RPMI7951 (cell line): ENCODE measurements around the gene CTNNA1. TPM values are rescaled to one million over a fixed set of nuclear protein-coding genes. Genes with fewer than 3 reads are reported as not detected.
A peak's percentile ranks its signal among the peaks of the same experiment; 100 is the strongest.
"Not testable (repeated sequence)": the region's sequence is repeated elsewhere in the genome, so short reads cannot be mapped to it uniquely, and the experiment has no call there.

Experiments
- DNase-seq: peaks from one replicate; pipeline ENCODE4 v3.0.0-alpha.2; 2012; ENCODE audit warnings: low read depth
- total RNA-seq: library from RNA; depleted of rRNA; stranded (reverse); fragments of >200 nt; shearing (Covaris generic); gene quantifications from 2 replicates; pipeline ENCODE4 v1.2.3, GENCODE V29; 2014

The CTNNA1 gene
- total RNA-seq, 1 experiment from 2014 or later, result 243 TPM

GRCh38 chr5:138725153-138725817 is 27.9 kb upstream of the CTNNA1 start:
- DNase-seq, result peak; percentile 78

DNA sequence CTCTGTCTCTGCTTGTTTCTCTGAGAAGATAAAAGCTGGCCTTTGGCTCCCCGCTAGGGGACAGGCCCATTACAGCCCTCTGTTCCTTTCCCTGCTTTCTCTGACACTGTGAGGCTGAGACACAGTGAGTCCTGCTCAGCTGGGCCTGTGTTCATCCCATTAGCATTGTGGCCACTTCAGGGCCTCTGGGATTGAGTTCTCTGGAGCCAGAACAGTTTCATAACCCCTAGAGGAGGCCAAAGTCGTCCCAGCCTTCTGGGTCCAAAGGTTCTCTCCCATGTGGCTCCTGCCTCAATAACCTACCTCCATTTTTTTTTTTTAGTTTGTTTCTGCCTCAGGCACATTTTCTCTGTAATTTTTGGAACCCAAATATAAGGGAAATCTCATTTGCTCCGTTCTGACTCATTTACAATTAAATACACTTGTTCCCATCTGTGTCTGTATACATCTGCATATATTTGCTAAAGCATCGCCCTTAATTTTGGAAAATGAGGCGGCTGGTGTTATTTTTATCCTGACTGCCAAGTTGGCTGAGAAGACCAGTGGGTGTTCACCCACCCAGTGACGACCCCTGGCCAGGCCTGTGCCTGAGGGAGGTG is 27.3 kb upstream of the CTNNA1 start:
- no peak for DNase-seq

GRCh38 chr5:138726848-138727247 is 26.4 kb upstream of the CTNNA1 start:
- DNase-seq, result no peak

DNA sequence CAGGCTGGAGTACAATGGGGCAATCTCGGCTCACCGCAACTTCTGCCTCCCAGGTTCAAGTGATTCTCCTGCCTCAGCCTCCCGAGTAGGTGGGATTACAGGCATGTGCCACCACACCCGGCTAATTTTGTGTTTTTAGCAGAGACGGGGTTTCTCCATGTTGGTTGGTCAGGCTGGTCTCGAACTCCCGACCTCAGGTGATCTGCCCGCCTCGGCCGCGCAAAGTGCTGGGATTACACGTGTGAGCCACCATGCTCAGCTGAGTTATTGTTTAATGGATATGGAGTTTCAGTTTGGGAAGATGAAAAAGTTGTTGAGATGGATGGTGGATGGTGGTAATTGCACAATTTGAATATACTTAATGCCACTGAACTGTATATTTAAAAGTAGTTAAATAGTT is 22.7 kb upstream of the CTNNA1 start:
- DNase-seq, result not testable (repeated sequence)

GRCh38 chr5:138732466-138732865 is 20.8 kb upstream of the CTNNA1 start:
- DNase-seq, result no peak

GRCh38 chr5:138732933-138733332 is 20.3 kb upstream of the CTNNA1 start:
- DNase-seq, result no peak

DNA sequence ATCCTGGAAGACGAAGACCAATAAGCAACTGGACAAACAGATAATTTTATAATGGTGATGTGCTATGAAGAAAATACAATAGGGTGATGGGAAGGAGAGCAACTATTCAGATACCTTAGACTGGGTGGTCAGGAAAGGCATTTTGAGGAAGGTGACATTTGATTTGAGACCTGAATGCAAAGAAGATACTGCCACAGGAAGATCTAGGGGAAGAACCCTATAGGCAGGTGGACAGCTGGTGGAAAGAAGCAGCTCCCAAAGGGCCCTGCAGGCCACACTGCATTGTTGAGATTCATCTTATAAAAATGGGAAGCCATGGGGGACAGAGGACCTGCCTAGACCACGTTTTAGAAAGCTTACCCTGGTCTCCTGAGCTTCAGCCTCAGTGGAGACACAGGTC is 19.7 kb upstream of the CTNNA1 start:
- no peak for DNase-seq

GRCh38 chr5:138736293-138736692 is 16.9 kb upstream of the CTNNA1 start:
- no peak for DNase-seq

DNA sequence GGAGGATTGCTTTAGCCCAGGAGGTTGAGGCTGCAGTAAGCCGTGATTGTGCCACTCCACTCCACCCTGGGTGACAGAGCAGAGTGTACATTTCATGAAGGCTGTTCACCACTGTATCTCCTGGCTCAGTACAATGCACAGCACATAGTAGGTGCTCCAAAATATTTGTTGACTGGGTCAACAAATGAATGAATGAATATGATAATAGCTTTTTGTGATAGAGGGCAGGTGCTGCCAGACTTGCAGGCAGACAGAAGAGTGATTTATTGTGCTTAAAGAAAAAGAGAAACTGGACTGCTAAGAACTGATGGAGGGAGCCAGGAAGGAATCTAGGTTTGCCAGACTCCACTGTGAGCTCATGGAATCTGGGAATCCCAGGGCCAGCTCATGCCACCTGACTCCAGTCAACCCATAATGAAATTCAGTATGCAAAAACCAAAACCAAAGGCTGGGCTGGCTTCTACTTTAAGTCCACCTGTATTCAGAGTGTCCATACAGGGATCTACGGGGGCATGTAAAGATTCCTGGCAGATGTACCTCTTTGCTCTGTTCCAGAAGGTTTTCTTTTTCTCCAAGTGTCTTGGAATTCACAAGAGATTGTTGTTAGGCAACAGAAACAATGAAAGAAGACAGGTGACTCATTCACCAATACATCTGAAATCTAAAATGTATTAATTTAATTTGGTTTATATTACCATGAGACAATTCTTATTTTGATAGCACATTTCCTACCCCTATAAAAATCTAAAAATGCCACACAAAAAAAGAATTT is 15.5 kb upstream of the CTNNA1 start:
- DNase-seq, result no peak

GRCh38 chr5:138738399-138738798 is 14.8 kb upstream of the CTNNA1 start:
- DNase-seq, result no peak

DNA sequence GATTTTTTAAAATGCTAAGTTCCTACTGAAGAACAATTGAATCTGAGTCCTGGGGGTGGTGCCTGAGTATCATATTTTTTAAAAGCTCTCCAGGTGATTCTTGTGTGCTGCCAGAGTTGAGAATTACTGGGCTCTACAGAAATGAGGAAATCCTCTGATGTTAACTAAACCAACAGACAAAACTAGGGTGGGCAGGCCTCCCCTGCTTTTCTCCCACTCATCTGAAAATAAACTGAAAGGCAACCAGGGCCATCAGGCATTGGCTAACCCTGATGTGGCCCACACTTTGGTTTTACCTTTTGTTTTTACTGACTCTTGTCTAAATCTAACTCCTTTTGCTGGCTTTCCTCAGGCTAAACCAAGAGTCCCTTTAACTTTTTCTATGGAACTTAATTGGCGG is 13.3 kb upstream of the CTNNA1 start:
- no peak for DNase-seq

DNA sequence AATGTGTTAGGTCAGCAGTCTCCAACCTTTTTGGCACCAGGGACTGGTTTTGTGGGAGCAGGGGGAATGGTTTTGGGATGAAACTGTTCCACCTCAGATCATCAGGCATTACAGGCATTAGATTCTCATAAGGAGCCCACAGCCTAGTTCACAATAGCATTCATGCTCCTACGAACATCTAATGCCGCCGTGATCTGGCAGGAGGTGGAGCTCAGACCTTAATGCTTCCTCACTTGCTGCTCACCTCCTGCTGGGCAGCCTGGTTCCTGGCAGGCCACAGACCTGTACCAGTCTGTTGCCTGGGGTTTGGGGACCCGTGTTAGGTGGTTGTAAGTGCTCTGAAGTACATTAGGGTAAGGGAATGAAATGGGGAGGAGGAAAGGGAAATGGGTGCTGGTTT is 9.7 kb upstream of the CTNNA1 start:
- no peak for DNase-seq

GRCh38 chr5:138745268-138745667 is 8.0 kb upstream of the CTNNA1 start:
- no peak for DNase-seq

DNA sequence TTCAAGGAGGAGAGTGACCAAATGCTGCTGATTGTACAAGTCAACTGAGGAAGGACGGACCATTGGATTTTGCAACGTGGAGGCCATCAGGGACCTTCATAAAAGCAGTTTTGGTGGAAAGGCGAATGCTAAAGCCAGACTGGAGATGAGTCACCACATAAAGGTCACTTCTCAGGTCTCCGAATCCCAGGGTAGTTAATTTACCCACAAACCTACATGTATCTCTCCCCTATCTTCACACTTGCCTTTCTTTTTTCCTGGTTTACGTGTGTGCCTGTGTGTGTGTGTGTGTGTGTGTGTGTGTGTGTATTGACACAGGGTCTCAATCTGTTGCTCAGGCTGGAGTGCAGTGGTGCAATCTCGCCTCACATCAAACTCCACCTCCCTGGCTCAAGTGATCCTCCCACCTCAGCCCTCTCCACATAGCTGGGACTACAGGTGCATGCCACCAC is 4.6 kb upstream of the CTNNA1 start:
- DNase-seq, result peak; percentile 62

DNA sequence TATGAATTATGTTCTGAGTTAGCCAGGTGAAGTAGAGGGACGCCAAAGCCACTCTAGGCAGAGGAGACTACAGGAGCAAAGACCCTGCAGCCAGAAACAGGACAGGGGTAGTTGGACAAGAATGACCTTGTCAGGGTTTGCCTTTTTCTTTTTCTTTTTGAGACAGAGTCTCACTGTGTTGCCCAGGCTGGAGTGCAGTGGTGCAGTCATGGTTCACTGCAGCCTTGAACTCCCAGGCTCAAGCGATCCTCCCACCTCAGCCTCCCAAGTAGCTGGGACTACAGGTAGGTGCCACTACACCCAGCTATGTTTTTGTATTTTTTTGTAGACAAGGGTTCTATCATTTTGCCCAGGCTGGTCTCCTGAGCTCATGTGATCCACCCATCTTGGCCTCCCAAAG is 1.9 kb upstream of the CTNNA1 start:
- not testable (repeated sequence) for DNase-seq

DNA sequence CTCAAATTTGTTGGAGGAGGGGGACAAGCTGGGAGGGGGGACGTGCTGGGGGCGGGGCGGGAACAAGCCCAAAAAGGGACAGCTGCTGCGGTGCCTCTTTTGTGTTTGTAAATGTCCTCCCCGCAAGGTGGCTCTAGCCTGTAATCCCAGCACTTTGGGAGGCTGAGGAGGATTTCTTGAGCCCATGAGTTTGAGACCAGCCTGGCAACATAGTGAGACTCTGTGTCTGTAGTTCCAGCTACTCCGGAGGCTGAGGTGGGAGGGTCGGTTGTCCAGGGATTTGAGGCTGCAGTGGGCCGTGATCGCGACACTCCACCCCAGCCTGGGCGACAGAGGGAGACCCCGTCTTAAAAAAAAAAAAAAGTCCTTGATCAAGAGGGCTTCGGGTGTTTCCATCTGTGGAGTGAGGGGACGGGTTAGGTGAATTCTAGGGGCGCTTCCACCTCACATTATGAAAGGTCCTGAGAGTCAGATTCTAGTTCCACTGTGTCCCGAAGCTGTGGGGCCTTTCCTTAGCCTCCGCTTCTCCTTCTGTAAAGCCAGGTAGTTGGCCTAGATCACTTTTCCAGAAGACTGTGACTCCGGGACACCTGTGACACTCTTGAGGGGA is 779 bp upstream of the CTNNA1 start:
- peak; percentile 17 for DNase-seq

DNA sequence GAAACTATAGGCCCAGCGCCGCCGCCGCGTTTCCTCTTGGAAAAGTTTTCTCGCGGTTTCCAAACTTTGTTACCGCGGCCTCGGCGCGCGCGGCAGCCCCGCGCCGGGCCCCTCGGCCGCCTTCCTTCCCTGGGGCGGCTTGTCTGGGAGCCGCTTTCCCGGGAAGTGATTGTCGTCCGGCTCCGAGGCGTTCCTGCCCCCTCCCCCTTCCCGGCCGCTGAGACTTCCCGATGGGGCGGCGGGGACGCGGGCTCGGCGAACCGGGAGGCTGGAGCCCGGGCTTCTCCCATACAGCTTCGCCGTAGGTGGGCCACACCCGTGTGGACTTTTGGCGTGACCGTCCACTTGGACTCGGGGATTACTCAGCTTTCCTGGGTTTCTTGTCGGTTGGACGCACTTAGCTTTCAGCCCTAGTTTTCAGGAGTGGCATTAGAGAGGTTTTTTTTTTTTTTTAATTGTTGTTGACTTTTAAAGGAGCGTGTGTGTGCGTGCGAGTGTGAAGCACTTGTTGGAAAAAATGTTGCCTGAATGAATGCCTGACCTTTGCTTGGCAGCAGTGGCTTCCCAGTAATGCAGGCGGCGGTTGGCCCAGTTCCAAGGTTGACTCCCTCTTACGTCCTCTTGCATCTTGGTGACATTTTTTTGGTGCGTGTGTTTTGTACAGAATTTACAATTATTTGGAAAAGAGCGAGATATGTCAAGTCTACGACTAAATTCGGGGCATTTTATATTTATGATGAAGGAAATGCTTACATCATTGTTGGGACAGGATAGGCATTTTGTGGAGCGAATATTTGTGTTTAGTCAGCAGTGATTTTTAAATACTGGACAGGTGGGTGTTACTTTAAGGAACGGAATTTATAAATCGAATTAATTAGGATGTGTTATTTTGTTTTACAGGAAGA is 821 bp downstream of the CTNNA1 start:
- DNase-seq, result peak; percentile 88

DNA sequence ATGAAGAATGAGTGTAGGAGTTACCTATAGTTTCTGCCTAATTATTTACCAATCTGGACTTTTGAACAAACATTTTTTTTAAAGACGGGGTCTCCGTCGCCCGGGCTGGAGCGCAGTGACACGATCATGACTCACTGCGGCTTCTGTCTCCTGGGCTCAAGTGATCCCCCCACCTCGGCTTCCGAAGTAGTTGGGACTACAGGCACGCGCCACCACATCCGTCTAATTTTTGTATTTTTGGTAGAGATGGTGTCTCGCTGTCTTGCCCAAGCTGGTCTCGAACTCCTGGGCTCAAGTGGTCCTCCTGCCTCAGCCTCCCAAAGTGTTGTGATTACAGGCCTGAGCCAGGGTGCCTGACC is 1.5 kb downstream of the CTNNA1 start:
- DNase-seq, result peak; percentile 77

- no peak for DNase-seq
These were observed 2.0 kb downstream of the CTNNA1 start for GRCh38 chr5:138755084-138755748.

- DNase-seq, result no peak
These were observed 4.0 kb downstream of the CTNNA1 start for GRCh38 chr5:138757061-138757776.
